Thoracic aorta (tissue), 2 donors: ENCODE data around the gene STIM2. TPM values are rescaled to one million over a fixed set of nuclear protein-coding genes. Genes with fewer than 3 reads are reported as not detected.

Experiments used
- ATAC-seq: fragments of 150-250 bp; one replicate; pipeline ENCODE4 v1.8.0; 2017; ENCODE audit warnings: low read depth; ENCODE audit not compliant: insufficient number of reproducible peaks, low FRiP score
- DNase-seq: peaks from one replicate; pipeline ENCODE4 v3.0.0-alpha.2; 2020; ENCODE audit warnings: low spot score
- H3K27ac ChIP-seq, 2 donors: fragments of 200-600 bp; sonication (generic); 1 replicate in 1 of 2; 2 replicates in 1 of 2; pipeline ENCODE4 v1.5.1; 2016; ENCODE audit warnings: mild to moderate bottlenecking in 2 of 2, moderate library complexity in 2 of 2
- H3K27me3 ChIP-seq: fragments of 200-600 bp; sonication (generic); replicated peaks from 2 replicates; pipeline ENCODE4 v1.6.0; 2016; ENCODE audit warnings: mild to moderate bottlenecking; ENCODE audit not compliant: insufficient read depth
- H3K36me3 ChIP-seq: fragments of 200-600 bp; sonication (generic); one replicate; pipeline ENCODE4 v1.5.1; 2016
- H3K4me1 ChIP-seq, 2 donors: fragments of 200-600 bp; sonication (generic); 1 replicate in 1 of 2; 2 replicates in 1 of 2; pipeline versions ENCODE4 v1.5.1 to v1.6.0; 2016; ENCODE audit warnings: low read depth in 2 of 2, mild to moderate bottlenecking in 1 of 2; ENCODE audit not compliant: control insufficient read depth in 1 of 2
- H3K4me3 ChIP-seq: fragments of 200-600 bp; sonication (generic); 2 replicates; pipeline ENCODE4 v1.5.1; 2016; ENCODE audit warnings: mild to moderate bottlenecking
- H3K9me3 ChIP-seq: fragments of 200-600 bp; sonication (generic); 2 replicates; pipeline ENCODE4 v1.5.1; 2016
- CTCF ChIP-seq: fragments of 200-600 bp; sonication (generic); IDR thresholded peaks from one replicate; pipeline ENCODE4 v1.5.1; 2019; ENCODE audit warnings: antibody characterized with exemption
- total RNA-seq, 2 donors: library from RNA; depleted of rRNA; stranded (reverse); fragments of >200 nt; gene quantifications; one replicate each; pipeline versions ENCODE4 v1.1.0 to v1.2.3, GENCODE V29; 2016

Gene STIM2
- total RNA-seq, 2 donors from 2014 or later: 14.3 to 53.3 TPM

- H3K27ac ChIP-seq: no peak overlapping the region
- no peaks in the 10 kb centered on the region for H3K27me3 ChIP-seq
- peaks cover 13 to 24% of the 10 kb centered on the region in 2 donors for H3K4me1 ChIP-seq
- no peak for TF ChIP-seq CTCF
- no peak for DNase-seq
- no peak overlapping the region for H3K4me3 ChIP-seq
- H3K36me3 ChIP-seq: no peaks in the 10 kb centered on the region
- no peak for ATAC-seq
- no peaks in the 10 kb centered on the region for H3K9me3 ChIP-seq
Observed at GRCh38 chr4:26909369-26909768, 48.7 kb downstream of the STIM2 start.

GRCh38 chr4:26911254-26911653, 50.6 kb downstream of the STIM2 start:
- Histone ChIP-seq H3K9me3 (no peaks in the 10 kb centered on the region), H3K4me3 (no peak overlapping the region), H3K27ac (no peak overlapping the region), H3K36me3 (no peaks in the 10 kb centered on the region), H3K27me3 (no peaks in the 10 kb centered on the region), H3K4me1 (peaks cover 13 to 24% of the 10 kb centered on the region in 2 donors)
- ATAC-seq (no peak), DNase-seq (no peak)
- no peak for TF ChIP-seq CTCF

GRCh38 chr4:26912069-26912468, 51.4 kb downstream of the STIM2 start:
- no peak for TF ChIP-seq CTCF
- Histone ChIP-seq H3K9me3 (no peaks in the 10 kb centered on the region), H3K27me3 (no peaks in the 10 kb centered on the region), H3K4me1 (peaks cover 12 to 24% of the 10 kb centered on the region in 2 donors), H3K27ac (no peak overlapping the region), H3K36me3 (no peaks in the 10 kb centered on the region), H3K4me3 (no peak overlapping the region)
- ATAC-seq: no peak
- DNase-seq: no peak

GRCh38 chr4:26912810-26913209, 52.2 kb downstream of the STIM2 start:
- DNase-seq (no peak), ATAC-seq (no peak)
- no peak for TF ChIP-seq CTCF
- Histone ChIP-seq H3K4me1 (peaks cover 7 to 17% of the 10 kb centered on the region in 2 donors), H3K36me3 (no peaks in the 10 kb centered on the region), H3K27ac (no peak overlapping the region), H3K27me3 (no peaks in the 10 kb centered on the region), H3K4me3 (no peak overlapping the region), H3K9me3 (no peaks in the 10 kb centered on the region)

- H3K36me3 ChIP-seq: no peaks in the 10 kb centered on the region
- TF ChIP-seq CTCF: no peak
- no peak overlapping the region for H3K4me3 ChIP-seq
- DNase-seq (no peak), ATAC-seq (no peak)
- H3K9me3 ChIP-seq: no peaks in the 10 kb centered on the region
- no peaks in the 10 kb centered on the region for H3K27me3 ChIP-seq
- no peaks in the 10 kb centered on the region for H3K4me1 ChIP-seq
- H3K27ac ChIP-seq: no peak overlapping the region
Observed at GRCh38 chr4:26916195-26916594, 55.6 kb downstream of the STIM2 start.
